ENCODE data around the gene FKBP10. TPM values are rescaled to one million over a fixed set of nuclear protein-coding genes. Genes with fewer than 3 reads are reported as not detected.

FKBP10 gene
- total and polyA plus RNA-seq, 10 of the 15 experiments (the other 5 are each of a cell fraction or from before 2014, with no cell fraction given) = 0.02 to 4.7 (median 1.8) TPM

DNA sequence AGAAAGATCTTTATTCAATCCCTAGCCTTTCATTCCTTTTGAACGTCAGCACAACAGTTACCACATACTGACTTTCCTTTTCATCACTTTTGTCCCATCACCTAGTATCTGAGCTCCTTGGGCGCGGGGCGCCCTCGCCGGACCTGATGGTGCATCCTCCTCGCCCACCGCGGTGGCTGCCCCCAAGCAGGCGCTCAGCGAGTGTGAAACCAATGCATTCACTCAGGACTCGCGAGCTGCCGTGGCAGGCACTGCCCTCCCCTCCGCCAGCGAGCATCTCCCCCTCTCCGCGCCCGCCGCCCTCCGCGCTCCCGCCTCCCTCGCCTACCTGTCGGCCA lies 51.7 kb downstream of the FKBP10 start:
- TF ChIP-seq TARDBP (IDR thresholded peaks at IDR 0.05; ENCODE audit: borderline replicate concordance) (0 out of 2 replicates have a peak, but pooled peaks have one; percentile 38), LARP7 (IDR thresholded peaks at IDR 0.05) (no peak; the same call in 1 of the 2 replicates), PAX5 (IDR thresholded peaks at IDR 0.05; ENCODE audit: borderline replicate concordance, low read depth, low read length) (peak; percentile 18; the same call in 1 of the 2 replicates)
- intact Hi-C loops (cut with micrococcal nuclease; ENCODE audit: unreplicated experiment) (no loop called here), in situ Hi-C loops (cut with MboI) (no loop called here)
- no TSS peak for BruUV-seq (replicated peaks)
- peak overlapping the region; percentile 85 for H3K4me2 ChIP-seq (ENCODE audit: control insufficient read depth, insufficient read depth)
- SMC1A ChIA-PET (ENCODE audit: uncharacterized antibody, unreplicated experiment) = interaction anchor here (1.4 to 3.9 kb wide), 2 partner anchors 15 to 102 kb away, joined by 3 to 33 read pairs; partner anchors contain the start of gene CNP
- RAD21 ChIA-PET (ENCODE audit: unreplicated experiment) = interaction anchor here (0.9 to 2.7 kb wide), 9 partner anchors 11 to 176 kb away, joined by 3 to 15 read pairs (median 4); partner anchors contain the start of genes EIF1, ODAD4 and P3H4
- H2AFZ ChIP-seq (ENCODE audit: control insufficient read depth, low read depth, low read length) = peak overlapping the region; percentile 86
- peak overlapping the region; percentile 90 for H3K9ac ChIP-seq (ENCODE audit: control insufficient read depth, insufficient read depth, low read length)
- H3K9me3 ChIP-seq (replicated peaks; ENCODE audit: control insufficient read depth, insufficient read depth, low read length) = no peaks in the 10 kb centered on the region
- no peaks in the 10 kb centered on the region for H3K27me3 ChIP-seq (replicated peaks in 1 of 2; ENCODE audit: control insufficient read depth in 2 of 2, insufficient read depth in 2 of 2, low read length in 1 of 2)
- H4K20me1 ChIP-seq (ENCODE audit: control insufficient read depth, insufficient read depth) = no peaks in the 10 kb centered on the region
- ATAC-seq (peak; percentile 66), FAIRE-seq (peak; percentile 38), DNase-seq (ENCODE audit: low read depth, low spot score) (no peak)
- 1% methylated on average over 11 of the region's 25 CpGs for WGBS (ENCODE audit: insufficient coverage, insufficient replicate concordance, low lambda C conversion rate, missing lambda C conversion rate)
- H3K27ac ChIP-seq (ENCODE audit: control insufficient read depth, insufficient read depth) = peak overlapping the region; percentile 74
- H3K79me2 ChIP-seq (ENCODE audit: control insufficient read depth, insufficient read depth, low read length) = peaks cover 40% of the 10 kb centered on the region
- peaks cover 7% of the 10 kb centered on the region; the same call in 1 of the 2 replicates for H3K4me1 ChIP-seq (ENCODE audit: control insufficient read depth, insufficient read depth, low read length)
- peaks cover under 1 to 15% of the 10 kb centered on the region in 2 experiments; a peak in 3 of 4 replicates for H3K36me3 ChIP-seq (ENCODE audit: control insufficient read depth in 2 of 2, insufficient read depth in 2 of 2, low read length in 1 of 2)
- CTCF ChIA-PET = interaction anchor here (1.0 to 3.9 kb wide), 5 partner anchors 13 to 162 kb away, joined by 3 to 18 read pairs (median 4); partner anchors contain the start of gene P3H4
- peak overlapping the region; percentile 74 for H3K4me3 ChIP-seq
- POLR2A ChIA-PET = interaction anchor here (0.8 to 3.4 kb wide), 5 partner anchors 10 to 185 kb away, joined by 3 to 15 read pairs (median 3); no protein-coding TSS in a partner anchor

DNA sequence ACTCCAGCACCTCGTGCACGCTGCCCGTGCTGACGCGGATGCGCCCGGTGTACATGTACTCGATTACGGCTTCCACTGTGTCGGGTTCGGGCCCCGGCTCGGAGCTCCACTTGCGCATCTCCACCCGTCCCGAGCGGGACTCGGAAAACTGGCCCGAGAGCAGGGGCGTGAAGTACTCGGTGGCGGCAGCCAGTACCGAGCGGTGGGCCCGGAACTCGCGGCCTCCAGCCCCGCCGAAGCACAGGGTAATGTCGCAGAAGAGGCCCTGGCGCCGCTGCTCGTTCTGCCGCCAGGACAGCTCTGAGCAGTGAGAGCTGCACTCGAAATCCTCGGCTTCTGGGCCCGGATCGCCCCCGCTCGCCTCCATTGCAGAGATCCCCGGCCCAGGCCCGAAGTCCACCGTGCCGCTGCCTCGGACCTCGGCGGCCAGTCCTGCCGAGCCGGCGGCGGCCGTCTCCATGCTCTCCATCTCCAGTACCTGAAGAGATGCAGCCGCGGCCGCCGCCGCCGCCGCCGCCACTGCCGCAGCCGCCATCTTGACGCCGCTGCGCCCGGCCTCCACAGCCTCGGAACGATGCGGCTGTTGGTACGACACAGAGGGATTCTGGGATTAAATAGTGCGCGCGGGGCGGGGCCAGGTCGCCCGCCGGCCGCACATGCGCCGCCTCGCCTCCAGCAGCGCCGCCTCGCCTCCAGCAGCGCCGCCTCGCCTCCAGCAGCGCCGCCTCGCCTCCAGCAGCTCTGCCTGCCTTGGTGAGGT lies 52.2 kb downstream of the FKBP10 start, which contains the start of gene KLHL11:
KLHL11 (minus strand) TSS at position 588 of the 760 bp plus-strand sequence; CDS start at position 535, 53 bp downstream.
- FAIRE-seq = peak; percentile 75
- H4K20me1 ChIP-seq (ENCODE audit: control insufficient read depth, insufficient read depth) = no peaks in the 10 kb centered on the region; the same call in 1 of the 2 replicates
- H3K4me3 ChIP-seq = peak within 1 kb of the TSS; percentile 74
- ATAC-seq = peak; percentile 96
- H3K4me1 ChIP-seq (ENCODE audit: control insufficient read depth, insufficient read depth, low read length) = peaks cover 7% of the 10 kb centered on the region; the same call in 1 of the 2 replicates
- 2% methylated on average over 83 of the region's 90 CpGs for WGBS (ENCODE audit: insufficient coverage, insufficient replicate concordance, low lambda C conversion rate, missing lambda C conversion rate)
- peak within 1 kb of the TSS; percentile 90 for H3K9ac ChIP-seq (ENCODE audit: control insufficient read depth, insufficient read depth, low read length)
- ChIA-PET POLR2A (interaction anchor here (0.6 to 3.4 kb wide), 8 partner anchors 10 to 186 kb away, joined by 3 to 15 read pairs (median 3); partner anchors contain the start of gene EIF1), RAD21 (ENCODE audit: unreplicated experiment) (interaction anchor here (0.6 to 2.7 kb wide), 7 partner anchors 13 to 329 kb away, joined by 3 to 15 read pairs (median 4); partner anchors contain the start of genes EIF1, GHDC, ODAD4 and P3H4), SMC1A (ENCODE audit: uncharacterized antibody, unreplicated experiment) (interaction anchor here (0.6 to 3.9 kb wide), 3 partner anchors 15 to 102 kb away, joined by 3 to 33 read pairs (median 3); partner anchors contain the start of gene CNP), CTCF (interaction anchor here (0.7 to 3.9 kb wide), 5 partner anchors 13 to 161 kb away, joined by 3 to 18 read pairs (median 4); partner anchors contain the start of gene P3H4)
- H3K27ac ChIP-seq (ENCODE audit: control insufficient read depth, insufficient read depth) = peak within 1 kb of the TSS; percentile 74
- no peaks in the 10 kb centered on the region for H3K27me3 ChIP-seq (replicated peaks in 1 of 2; ENCODE audit: control insufficient read depth in 2 of 2, insufficient read depth in 2 of 2, low read length in 1 of 2)
- H3K79me2 ChIP-seq (ENCODE audit: control insufficient read depth, insufficient read depth, low read length) = peaks cover 39% of the 10 kb centered on the region
- H3K9me3 ChIP-seq (replicated peaks; ENCODE audit: control insufficient read depth, insufficient read depth, low read length) = no peaks in the 10 kb centered on the region
- H3K4me2 ChIP-seq (ENCODE audit: control insufficient read depth, insufficient read depth) = peak within 1 kb of the TSS; percentile 85
- in situ Hi-C loops (cut with MboI) (no loop called here), intact Hi-C loops (cut with micrococcal nuclease; ENCODE audit: unreplicated experiment) (no loop called here)
- peak within 1 kb of the TSS; percentile 92 for H2AFZ ChIP-seq (ENCODE audit: control insufficient read depth, low read depth, low read length)
- DNase-seq (ENCODE audit: low read depth, low spot score) = peak; percentile 45
- BruUV-seq (replicated peaks) = no TSS peak
- peaks cover 3 to 17% of the 10 kb centered on the region in 2 experiments for H3K36me3 ChIP-seq (ENCODE audit: control insufficient read depth in 2 of 2, insufficient read depth in 2 of 2, low read length in 1 of 2)
- TF ChIP-seq, protein P1, sequence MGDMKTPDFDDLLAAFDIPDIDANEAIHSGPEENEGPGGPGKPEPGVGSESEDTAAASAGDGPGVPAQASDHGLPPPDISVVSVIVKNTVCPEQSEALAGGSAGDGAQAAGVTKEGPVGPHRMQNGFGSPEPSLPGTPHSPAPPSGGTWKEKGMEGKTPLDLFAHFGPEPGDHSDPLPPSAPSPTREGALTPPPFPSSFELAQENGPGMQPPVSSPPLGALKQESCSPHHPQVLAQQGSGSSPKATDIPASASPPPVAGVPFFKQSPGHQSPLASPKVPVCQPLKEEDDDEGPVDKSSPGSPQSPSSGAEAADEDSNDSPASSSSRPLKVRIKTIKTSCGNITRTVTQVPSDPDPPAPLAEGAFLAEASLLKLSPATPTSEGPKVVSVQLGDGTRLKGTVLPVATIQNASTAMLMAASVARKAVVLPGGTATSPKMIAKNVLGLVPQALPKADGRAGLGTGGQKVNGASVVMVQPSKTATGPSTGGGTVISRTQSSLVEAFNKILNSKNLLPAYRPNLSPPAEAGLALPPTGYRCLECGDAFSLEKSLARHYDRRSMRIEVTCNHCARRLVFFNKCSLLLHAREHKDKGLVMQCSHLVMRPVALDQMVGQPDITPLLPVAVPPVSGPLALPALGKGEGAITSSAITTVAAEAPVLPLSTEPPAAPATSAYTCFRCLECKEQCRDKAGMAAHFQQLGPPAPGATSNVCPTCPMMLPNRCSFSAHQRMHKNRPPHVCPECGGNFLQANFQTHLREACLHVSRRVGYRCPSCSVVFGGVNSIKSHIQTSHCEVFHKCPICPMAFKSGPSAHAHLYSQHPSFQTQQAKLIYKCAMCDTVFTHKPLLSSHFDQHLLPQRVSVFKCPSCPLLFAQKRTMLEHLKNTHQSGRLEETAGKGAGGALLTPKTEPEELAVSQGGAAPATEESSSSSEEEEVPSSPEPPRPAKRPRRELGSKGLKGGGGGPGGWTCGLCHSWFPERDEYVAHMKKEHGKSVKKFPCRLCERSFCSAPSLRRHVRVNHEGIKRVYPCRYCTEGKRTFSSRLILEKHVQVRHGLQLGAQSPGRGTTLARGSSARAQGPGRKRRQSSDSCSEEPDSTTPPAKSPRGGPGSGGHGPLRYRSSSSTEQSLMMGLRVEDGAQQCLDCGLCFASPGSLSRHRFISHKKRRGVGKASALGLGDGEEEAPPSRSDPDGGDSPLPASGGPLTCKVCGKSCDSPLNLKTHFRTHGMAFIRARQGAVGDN (IDR thresholded peaks at IDR 0.05) = peak; percentile 67; the same call in 1 of the 2 replicates
- TF ChIP-seq ZNF207 (IDR thresholded peaks at IDR 0.05; ENCODE audit: borderline replicate concordance) = 0 out of 2 replicates have a peak, but pooled peaks have one; percentile 74
- TF ChIP-seq MTA3 (IDR thresholded peaks at IDR 0.05; ENCODE audit: borderline replicate concordance, low read length) = no peak
- no peak for TF ChIP-seq PAX5 (IDR thresholded peaks at IDR 0.05; ENCODE audit: borderline replicate concordance, low read depth, low read length)

All from GM12878 (cell line).